Adrenal gland (tissue), 12 donors: Measurements from ENCODE around the gene BRK1. TPM values are rescaled to one million over a fixed set of nuclear protein-coding genes. Genes with fewer than 3 reads are reported as not detected.
"Not testable (repeated sequence)": the region's sequence is repeated elsewhere in the genome, so short reads cannot be mapped to it uniquely, and the experiment has no call there.

Experiments
- DNase-seq, 7 donors: peaks; one replicate each; pipeline ENCODE4 v3.0.0-alpha.2; 2019 to 2020
- H3K27ac ChIP-seq, 5 donors: fragments of 200-600 bp; sonication (generic) in 4 of 5; 1 replicate in 3 of 5; 2 replicates in 2 of 5; pipeline versions ENCODE4 v1.5.1 to v1.8.0; 2016 to 2020; ENCODE audit warnings: mild to moderate bottlenecking in 1 of 5
- H3K27me3 ChIP-seq: fragments of 200-600 bp; 2 replicates; pipeline ENCODE4 v1.8.0; 2021
- H3K36me3 ChIP-seq, 2 donors: fragments of 200-600 bp; replicated peaks in 1 of 2; 1 replicate in 1 of 2; 2 replicates in 1 of 2; pipeline versions ENCODE4 v1.5.1 to v1.8.0; 2018 to 2022
- H3K4me1 ChIP-seq, 2 donors: fragments of 200-600 bp; replicated peaks in 1 of 2; 1 replicate in 1 of 2; 2 replicates in 1 of 2; pipeline versions ENCODE4 v1.5.1 to v1.8.0; 2018 to 2021
- H3K4me3 ChIP-seq, 4 donors: fragments of 200-600 bp; sonication (generic) in 3 of 4; one replicate each; pipeline ENCODE4 v1.5.1; 2016 to 2018
- H3K9me3 ChIP-seq, 3 donors: fragments of 200-600 bp; sonication (generic) in 1 of 3; replicated peaks in 1 of 3; 1 replicate in 2 of 3; 2 replicates in 1 of 3; pipeline versions ENCODE4 v1.5.1 to v1.8.0; 2016 to 2021
- CTCF ChIP-seq, 6 experiments: fragments of 450-650 bp in 4 of 6; fragments of 200-600 bp in 2 of 6; sonication (generic) in 1 of 6; IDR thresholded peaks; 1 replicate in 5 of 6; 2 replicates in 1 of 6; pipeline versions ENCODE4 v1.5.1 to v1.8.0; 2016 to 2021; ENCODE audit warnings: antibody characterized with exemption in 6 of 6, mild to moderate bottlenecking in 2 of 6, moderate library complexity in 1 of 6
- POLR2A ChIP-seq, 2 donors: fragments of 450-650 bp; IDR thresholded peaks; one replicate each; pipeline ENCODE4 v1.6.1; 2017; ENCODE audit warnings: antibody characterized with exemption in 2 of 2, mild to moderate bottlenecking in 2 of 2, moderate library complexity in 1 of 2
- WGBS, 4 donors: extraction: QIAGEN DNeasy Blood & Tissue Kit in 2 of 4; methylation state at CpG; one replicate each; pipeline versions ENCODE4 v1.1.5 to v1.1.7; 2013 to 2017; 5-methylcytosine and 5-hydroxymethylcytosine counted together
- intact Hi-C, 2 donors: fragments of 100-400 bp; cut with DNase I; formaldehyde crosslinking; loops; one replicate each; pipeline versions ENCODE4 v1.14.1 to v1.15.0; 2022 to 2023
- polyA plus RNA-seq, 3 donors: library from polyadenylated mRNA; stranded (reverse); fragments of 200-250 nt in 2 of 3; fragments of 350-450 nt in 1 of 3; fragmentation: Illumina TruSeq in 1 of 3; extraction: RNeasy Lipid Tissue Mini Kit (QIAGEN cat#74804) in 1 of 3; gene quantifications; one replicate each; pipeline ENCODE4 v1.2.3, GENCODE V29; 2013 to 2014
- total RNA-seq, 9 donors: library from RNA; depleted of rRNA in 4 of 9; stranded (reverse); fragments of >200 nt in 4 of 9; fragments of 120-200 nt in 1 of 9; fragmentation: NEBNext Ultra II Directional in 1 of 9; extraction: Animal tissue kit (Norgen Biotek cat#: 25700) in 1 of 9; gene quantifications; one replicate each; pipeline versions ENCODE4 v1.1.0 to v1.2.4, GENCODE V29; 2013 to 2023
- donor health status: healthy with polysubstance abuse.
- donor health status: Bipolar disorder and iron deficiency.
- donor health status: DM: yes; HTN: yes; CAD: no.
- donor health status: DM: no; HTN: no; CAD: no.
- donor health status: DM: no; HTN: no; CAD: no.
- donor health status: DM: yes; HTN: yes; CAD: no.

Gene BRK1
- total and polyA plus RNA-seq, 12 donors = 41.7 to 171 (median 109) TPM

GRCh38 chr3:10154335-10155122 is 39.1 kb downstream of the BRK1 start:
- intact Hi-C loops = no loop called here
- H3K4me1 ChIP-seq = no peaks in the 10 kb centered on the region
- H3K27ac ChIP-seq = no peak overlapping the region
- WGBS, 4 donors = 90 to 94% (median 93%) methylated on average over 13 to 14 of the region's 14 CpGs
- no peak for TF ChIP-seq CTCF (IDR thresholded peaks at IDR 0.05)
- no peak for TF ChIP-seq POLR2A (IDR thresholded peaks at IDR 0.05)
- no peaks in the 10 kb centered on the region for H3K9me3 ChIP-seq
- H3K36me3 ChIP-seq = peaks cover 0 to 40% of the 10 kb centered on the region in 2 donors
- no peaks in the 10 kb centered on the region for H3K27me3 ChIP-seq
- DNase-seq = no peak
- H3K4me3 ChIP-seq = no peak overlapping the region

- Histone ChIP-seq H3K36me3 (peaks cover 0 to 34% of the 10 kb centered on the region in 2 donors), H3K27me3 (no peaks in the 10 kb centered on the region), H3K27ac (no peak overlapping the region), H3K4me1 (no peaks in the 10 kb centered on the region), H3K9me3 (no peaks in the 10 kb centered on the region), H3K4me3 (no peak overlapping the region)
- intact Hi-C loops = no loop called here
- DNase-seq = no peak
- TF ChIP-seq POLR2A (IDR thresholded peaks at IDR 0.05) (no peak), CTCF (IDR thresholded peaks at IDR 0.05) (no peak)
- WGBS, 4 donors = 87 to 96% (median 92%) methylated on average over 4 of the region's 4 CpGs
These were observed 39.6 kb downstream of the BRK1 start for GRCh38 chr3:10155123-10155472.

- H3K4me3 ChIP-seq = no peak overlapping the region
- H3K27ac ChIP-seq = no peak overlapping the region
- peaks cover 0 to 29% of the 10 kb centered on the region in 2 donors for H3K36me3 ChIP-seq
- intact Hi-C loops = no loop called here
- 92 to 96% (median 94%) methylated on average over 4 of the region's 4 CpGs for WGBS, 4 donors
- no peak for DNase-seq
- TF ChIP-seq POLR2A (IDR thresholded peaks at IDR 0.05) (no peak), CTCF (IDR thresholded peaks at IDR 0.05) (no peak)
- no peaks in the 10 kb centered on the region for H3K9me3 ChIP-seq
- H3K27me3 ChIP-seq = no peaks in the 10 kb centered on the region
- no peaks in the 10 kb centered on the region for H3K4me1 ChIP-seq
These were observed 40.2 kb downstream of the BRK1 start for GRCh38 chr3:10155658-10156057.

GRCh38 chr3:10157031-10157430 is 41.6 kb downstream of the BRK1 start:
- H3K4me3 ChIP-seq = no peak overlapping the region
- intact Hi-C loops = no loop called here
- DNase-seq = no peak
- H3K27ac ChIP-seq = no peak overlapping the region
- no peaks in the 10 kb centered on the region for H3K4me1 ChIP-seq
- WGBS, 4 donors = 67 to 75% (median 74%) methylated on average over 4 of the region's 4 CpGs
- H3K27me3 ChIP-seq = no peaks in the 10 kb centered on the region
- peaks cover 0 to 15% of the 10 kb centered on the region in 2 donors for H3K36me3 ChIP-seq
- H3K9me3 ChIP-seq = no peaks in the 10 kb centered on the region
- TF ChIP-seq CTCF (IDR thresholded peaks at IDR 0.05) = no peak
- TF ChIP-seq POLR2A (IDR thresholded peaks at IDR 0.05) = no peak

GRCh38 chr3:10158555-10158954 is 43.1 kb downstream of the BRK1 start:
- H3K27me3 ChIP-seq, H3K36me3 ChIP-seq, H3K4me1 ChIP-seq, H3K9me3 ChIP-seq, H3K27ac ChIP-seq, intact Hi-C loops, DNase-seq, H3K4me3 ChIP-seq: not testable (repeated sequence)
- WGBS, 4 donors = 92 to 96% (median 95%) methylated on average over 6 of the region's 6 CpGs
